Right kidney (tissue), 1 donor: ENCODE data around the gene PDRG1.

ENCODE experiments used
- DNase-seq: peaks from one replicate; pipeline ENCODE4 v3.0.0-alpha.2; 2016

Gene PDRG1

GRCh38 chr20:31908424-31908823 lies 43.4 kb downstream of the PDRG1 start:
- no peak for DNase-seq

- DNase-seq: no peak
Measured at GRCh38 chr20:31908016-31908415, 43.8 kb downstream of the PDRG1 start.

GRCh38 chr20:31907046-31907445 lies 44.8 kb downstream of the PDRG1 start:
- no peak for DNase-seq

GRCh38 chr20:31906001-31906400 lies 45.8 kb downstream of the PDRG1 start:
- DNase-seq: no peak

- no peak for DNase-seq
Measured at GRCh38 chr20:31903627-31904386, 48.0 kb downstream of the PDRG1 start.

GRCh38 chr20:31901615-31902014 lies 50.2 kb downstream of the PDRG1 start:
- no peak for DNase-seq

GRCh38 chr20:31897541-31897940 lies 54.3 kb downstream of the PDRG1 start:
- DNase-seq: no peak

- no peak for DNase-seq
Measured at GRCh38 chr20:31896049-31896448, 55.8 kb downstream of the PDRG1 start.

- DNase-seq: no peak
Measured at GRCh38 chr20:31894980-31895675, 56.7 kb downstream of the PDRG1 start.
